Keratinocyte (primary cell): Measurements from ENCODE around the gene CHD3. TPM values are rescaled to one million over a fixed set of nuclear protein-coding genes. Genes with fewer than 3 reads are reported as not detected.

ENCODE experiments used
- DNase-seq: peaks from one replicate; pipeline ENCODE4 v3.0.0-alpha.2; 2011; ENCODE audit warnings: low read depth, missing footprints, low spot score
- FAIRE-seq: peaks from 2 replicates; lab custom pipeline; 2011; peaks lifted over from hg19 to GRCh38; lab: Jason Lieb, UNC
- H2AFZ ChIP-seq: 2 replicates; pipeline ENCODE4 v1.6.0; 2012; ENCODE audit warnings: low read length, control low read depth, inconsistent platforms; ENCODE audit not compliant: control insufficient read depth
- H3K27ac ChIP-seq: 2 replicates; pipeline ENCODE4 v1.5.1; 2011; ENCODE audit warnings: low read length; ENCODE audit not compliant: control insufficient read depth, insufficient read depth
- H3K27me3 ChIP-seq: 3 replicates; pipeline ENCODE4 v1.6.0; 2011; ENCODE audit warnings: low read length; ENCODE audit not compliant: control insufficient read depth, insufficient read depth; ENCODE audit errors: extremely low read depth
- H3K36me3 ChIP-seq, 2 experiments: 2 replicates in 1 of 2; 3 replicates in 1 of 2; pipeline ENCODE4 v1.5.1; 2011; ENCODE audit warnings: low read length in 2 of 2, mild to moderate bottlenecking in 1 of 2; ENCODE audit not compliant: control insufficient read depth in 2 of 2, insufficient read depth in 2 of 2; ENCODE audit errors: extremely low read depth in 1 of 2
- H3K4me1 ChIP-seq: 3 replicates; pipeline ENCODE4 v1.5.1; 2011; ENCODE audit warnings: low read length; ENCODE audit not compliant: control insufficient read depth, insufficient read depth; ENCODE audit errors: extremely low read depth
- H3K4me2 ChIP-seq: 3 replicates; pipeline ENCODE4 v1.6.0; 2011; ENCODE audit warnings: low read depth, low read length; ENCODE audit not compliant: control insufficient read depth, insufficient read depth; ENCODE audit errors: extremely low read depth
- H3K4me3 ChIP-seq, 3 experiments: fragments of 200-600 bp in 1 of 3; sonication (generic) in 1 of 3; 2 replicates in 2 of 3; 3 replicates in 1 of 3; pipeline ENCODE4 v1.5.1; 2011 to 2016; ENCODE audit warnings: low read length in 3 of 3, mild to moderate bottlenecking in 3 of 3, control low read depth in 2 of 3, inconsistent platforms in 1 of 3, low read depth in 1 of 3, mixed read lengths in 1 of 3, mixed run types in 1 of 3, moderate library complexity in 1 of 3; ENCODE audit not compliant: control insufficient read depth in 2 of 3, insufficient read depth in 2 of 3; ENCODE audit errors: extremely low read depth in 1 of 3
- H3K79me2 ChIP-seq: 2 replicates; pipeline ENCODE4 v1.6.0; 2012; ENCODE audit warnings: low read length; ENCODE audit not compliant: control insufficient read depth, insufficient read depth
- H3K9ac ChIP-seq: 3 replicates; pipeline ENCODE4 v1.6.0; 2011; ENCODE audit warnings: low read length; ENCODE audit not compliant: control insufficient read depth, insufficient read depth; ENCODE audit errors: extremely low read depth
- H3K9me1 ChIP-seq: 3 replicates; pipeline ENCODE4 v1.6.0; 2011; ENCODE audit warnings: low read length; ENCODE audit not compliant: control insufficient read depth, insufficient read depth; ENCODE audit errors: extremely low read depth
- H3K9me3 ChIP-seq: 2 replicates; pipeline ENCODE4 v1.5.1; 2012; ENCODE audit warnings: low read depth, low read length; ENCODE audit not compliant: control insufficient read depth
- H4K20me1 ChIP-seq: 3 replicates; pipeline ENCODE4 v1.6.0; 2011; ENCODE audit warnings: low read length; ENCODE audit not compliant: control insufficient read depth, insufficient read depth; ENCODE audit errors: extremely low read depth
- CTCF ChIP-seq, 3 experiments: IDR thresholded peaks in 1 of 3; conservative IDR thresholded peaks in 1 of 3; optimal IDR thresholded peaks in 1 of 3; 2 replicates in 2 of 3; 3 replicates in 1 of 3; pipeline versions ENCODE3 to v1.5.1; 2011; ENCODE audit warnings: low read length in 3 of 3, mild to moderate bottlenecking in 3 of 3, moderate library complexity in 2 of 3, control low read depth in 1 of 3, inconsistent platforms in 1 of 3; ENCODE audit not compliant: insufficient read depth in 2 of 3; ENCODE audit errors: extremely low read depth in 1 of 3
- EZH2 ChIP-seq: IDR thresholded peaks from one replicate; pipeline ENCODE4 v1.6.1; 2012; ENCODE audit warnings: inconsistent platforms, mild to moderate bottlenecking, low read length, moderate library complexity
- dilution Hi-C: fragments of 300-500 bp; cut with MboI; formaldehyde crosslinking; loops from one replicate; pipeline ENCODE4 v1.7.0; 2020; ENCODE audit warnings: low sequenced_read_pairs; ENCODE audit not compliant: extremely low pct_ligation_motif_present
- polyA plus RNA-seq, 5 experiments: library from polyadenylated mRNA; depleted of rRNA in 3 of 5; stranded (reverse) in 3 of 5; stranded (forward) in 1 of 5; unstranded in 1 of 5; fragments of >200 nt; gene quantifications; 1 replicate in 1 of 5; 2 replicates in 3 of 5; 3 replicates in 1 of 5; pipeline versions ENCODE4 v1.2.1 to v1.2.3, GENCODE V29; 2011 to 2012; ENCODE audit warnings: missing spikeins in 2 of 5, low read depth in 1 of 5, low replicate concordance in 1 of 5

CHD3 gene
- polyA plus RNA-seq, 1 donor (not counting 4 experiments of a cell fraction or from before 2014, with no cell fraction given) = 30.1 TPM

- no peak overlapping the region for H3K27ac ChIP-seq
- no peak for FAIRE-seq
- H3K4me3 ChIP-seq = no peak overlapping the region
- TF ChIP-seq CTCF (optimal IDR thresholded peaks at IDR 0.05 in 1 of 3, IDR thresholded peaks at IDR 0.05 in 1 of 3, conservative IDR thresholded peaks at IDR 0.05 in 1 of 3; ENCODE audit: extremely low read depth in 1 of 3, insufficient read depth in 2 of 3, low read length in 3 of 3) (no peak), EZH2 (no peak)
- no peak for DNase-seq
- no peak overlapping the region for H3K9ac ChIP-seq
- no peak overlapping the region for H2AFZ ChIP-seq
- H4K20me1 ChIP-seq = no peaks in the 10 kb centered on the region
- H3K27me3 ChIP-seq = no peaks in the 10 kb centered on the region
- H3K9me1 ChIP-seq = no peaks in the 10 kb centered on the region
- dilution Hi-C loops = no loop called here
- H3K79me2 ChIP-seq = peaks cover 14% of the 10 kb centered on the region
- no peak overlapping the region for H3K4me2 ChIP-seq
- H3K4me1 ChIP-seq = peaks cover 48% of the 10 kb centered on the region
- H3K9me3 ChIP-seq = no peaks in the 10 kb centered on the region
- H3K36me3 ChIP-seq = peaks cover 5 to 8% of the 10 kb centered on the region in 2 experiments
These were observed 48.7 kb upstream of the CHD3 start for GRCh38 chr17:7839876-7840261.

- Histone ChIP-seq H3K4me1 (peaks cover 53% of the 10 kb centered on the region), H3K9me1 (no peaks in the 10 kb centered on the region), H2AFZ (no peak overlapping the region), H3K79me2 (peaks cover 20% of the 10 kb centered on the region), H3K4me3 (no peak overlapping the region), H3K36me3 (peaks cover 5 to 9% of the 10 kb centered on the region in 2 experiments), H3K4me2 (peak overlapping the region; percentile 99), H3K9ac (no peak overlapping the region), H3K27me3 (no peaks in the 10 kb centered on the region), H3K27ac (no peak overlapping the region), H3K9me3 (no peaks in the 10 kb centered on the region), H4K20me1 (peaks cover 2% of the 10 kb centered on the region)
- no peak for FAIRE-seq
- no peak for TF ChIP-seq CTCF (optimal IDR thresholded peaks at IDR 0.05 in 1 of 3, IDR thresholded peaks at IDR 0.05 in 1 of 3, conservative IDR thresholded peaks at IDR 0.05 in 1 of 3; ENCODE audit: extremely low read depth in 1 of 3, insufficient read depth in 2 of 3, low read length in 3 of 3)
- TF ChIP-seq EZH2 = no peak
- DNase-seq = no peak
- dilution Hi-C loops = no loop called here
These were observed 48.1 kb upstream of the CHD3 start for GRCh38 chr17:7840441-7840840.
